K562 (cell line): Measurements from ENCODE around the gene SHB. TPM values are rescaled to one million over a fixed set of nuclear protein-coding genes. Genes with fewer than 3 reads are reported as not detected.

Source experiments
- ARID2 ChIP-seq: fragments of 450-650 bp; IDR thresholded peaks from 2 replicates; pipeline ENCODE4 v1.6.1; 2017; ENCODE audit warnings: antibody characterized with exemption, mild to moderate bottlenecking
- EGR1 ChIP-seq: fragments of 450-650 bp; conservative IDR thresholded peaks from 2 replicates; pipeline ENCODE4 v1.6.1; 2017; ENCODE audit warnings: mild to moderate bottlenecking
- NR4A1 ChIP-seq, 2 experiments: fragments of 250-450 bp in 1 of 2; fragments of 450-650 bp in 1 of 2; sonication (Bioruptor Pico) in 1 of 2; IDR thresholded peaks; 2 replicates each; pipeline versions ENCODE4 v1.4.0 to v1.6.1; 2016 to 2020; ENCODE audit warnings: mild to moderate bottlenecking in 2 of 2, missing compliant biosample characterization in 1 of 2, missing genetic modification characterization in 1 of 2, moderate library complexity in 1 of 2
- RFX5 ChIP-seq: IDR thresholded peaks from 2 replicates; pipeline ENCODE4 v1.6.1; 2011; ENCODE audit warnings: low read depth, mild to moderate bottlenecking, improper control_type of control experiment, low read length
- SMAD4 ChIP-seq: fragments of 250-450 bp; sonication (Bioruptor Pico); conservative IDR thresholded peaks from 2 replicates; pipeline ENCODE4 v1.8.0; 2021; ENCODE audit warnings: inconsistent platforms, mild to moderate bottlenecking, moderate library complexity
- ZNF316 ChIP-seq: fragments of 450-650 bp; IDR thresholded peaks from 2 replicates; pipeline ENCODE4 v1.6.1; 2016
- polyA plus RNA-seq, 8 experiments: library from polyadenylated mRNA; depleted of rRNA in 4 of 8; stranded (reverse) in 5 of 8; unstranded in 3 of 8; fragments of >200 nt; fragmentation: Nextera tagmentation in 2 of 8; fragmentation: Illumina TruSeq in 1 of 8; extraction: Ambion mirVana in 2 of 8; extraction: Trizol in 1 of 8; gene quantifications; 2 replicates each; pipeline versions ENCODE4 v1.2.1 to v1.2.3, GENCODE V29; 2011 to 2014; ENCODE audit warnings: inconsistent platforms in 1 of 8, missing spikeins in 1 of 8
- total RNA-seq, 7 experiments: library from RNA; depleted of rRNA in 6 of 7; stranded (reverse); fragments of >200 nt in 6 of 7; fragmentation: Illumina TruSeq in 2 of 7; extraction: Trizol in 2 of 7; gene quantifications; 2 replicates each; pipeline versions ENCODE4 v1.2.1 to v1.2.3, GENCODE V29; 2011 to 2021; ENCODE audit warnings: low replicate concordance in 1 of 7
- TF ChIP-seq, protein P1 (sequence below), 2 experiments: fragments of 450-650 bp in 1 of 2; sonication (generic) in 1 of 2; formaldehyde crosslinking in 1 of 2; IDR thresholded peaks; 2 replicates each; pipeline versions ENCODE4 v1.7.1 to v1.9.0; 2016 to 2022; ENCODE audit warnings: inconsistent platforms in 1 of 2, mild to moderate bottlenecking in 1 of 2, missing genetic modification reagents in 1 of 2
- TF ChIP-seq, protein P2 (sequence below): sonication (generic); formaldehyde crosslinking; IDR thresholded peaks from 2 replicates; pipeline ENCODE4 v1.8.1; 2023; ENCODE audit warnings: mild to moderate bottlenecking, missing genetic modification reagents
- TF ChIP-seq, protein P3 (sequence below), 2 experiments: fragments of 200-800 bp in 1 of 2; sonication (Bioruptor generic) in 1 of 2; sonication (generic) in 1 of 2; formaldehyde crosslinking in 1 of 2; IDR thresholded peaks in 1 of 2; conservative IDR thresholded peaks in 1 of 2; 2 replicates each; pipeline versions ENCODE4 v1.5.0 to v1.6.1; 2016 to 2020; ENCODE audit warnings: missing compliant biosample characterization in 1 of 2, missing genetic modification characterization in 1 of 2, missing genetic modification reagents in 1 of 2
- TF ChIP-seq, protein P4 (sequence below): sonication (generic); formaldehyde crosslinking; IDR thresholded peaks from 2 replicates; pipeline ENCODE4 v1.8.1; 2023; ENCODE audit warnings: mild to moderate bottlenecking, missing genetic modification reagents, moderate library complexity

Gene SHB
- total and polyA plus RNA-seq, 9 of the 15 experiments (the other 6 are each of a cell fraction or from before 2014, with no cell fraction given), result 0.78 to 16.0 (median 5.3) TPM

DNA sequence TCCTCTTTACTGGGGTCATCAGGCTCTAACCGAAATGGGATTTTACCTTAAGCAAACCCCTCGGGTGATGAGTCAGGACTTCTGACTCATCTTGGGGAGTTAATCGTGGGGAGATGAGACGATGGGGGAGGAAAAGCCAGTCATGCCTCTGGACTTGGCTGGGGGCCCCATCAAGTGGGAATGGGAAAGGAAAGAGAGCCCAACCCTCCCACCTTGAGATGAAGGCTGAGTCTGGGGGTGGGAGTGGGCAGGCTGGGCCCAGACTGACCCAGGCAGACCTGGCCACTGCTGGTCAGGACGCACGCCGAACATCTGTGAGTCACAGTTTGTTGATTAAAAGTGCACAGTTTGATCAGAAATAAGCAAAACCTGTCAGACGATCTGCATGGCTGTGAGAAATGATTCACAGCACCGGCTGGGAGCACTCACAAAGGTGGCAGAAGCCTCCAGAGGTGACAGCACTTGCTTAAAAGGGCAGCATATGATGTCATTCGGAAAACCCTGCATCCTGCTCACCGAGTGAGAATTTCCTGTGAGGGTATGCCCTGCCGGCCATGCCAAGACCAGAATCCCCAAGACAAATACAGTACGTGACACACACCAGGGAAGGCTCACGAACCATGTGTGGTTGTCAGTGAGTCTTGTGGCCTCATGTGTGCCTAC, 115.1 kb downstream of the SHB start (continued):
- TF ChIP-seq, protein P1, sequence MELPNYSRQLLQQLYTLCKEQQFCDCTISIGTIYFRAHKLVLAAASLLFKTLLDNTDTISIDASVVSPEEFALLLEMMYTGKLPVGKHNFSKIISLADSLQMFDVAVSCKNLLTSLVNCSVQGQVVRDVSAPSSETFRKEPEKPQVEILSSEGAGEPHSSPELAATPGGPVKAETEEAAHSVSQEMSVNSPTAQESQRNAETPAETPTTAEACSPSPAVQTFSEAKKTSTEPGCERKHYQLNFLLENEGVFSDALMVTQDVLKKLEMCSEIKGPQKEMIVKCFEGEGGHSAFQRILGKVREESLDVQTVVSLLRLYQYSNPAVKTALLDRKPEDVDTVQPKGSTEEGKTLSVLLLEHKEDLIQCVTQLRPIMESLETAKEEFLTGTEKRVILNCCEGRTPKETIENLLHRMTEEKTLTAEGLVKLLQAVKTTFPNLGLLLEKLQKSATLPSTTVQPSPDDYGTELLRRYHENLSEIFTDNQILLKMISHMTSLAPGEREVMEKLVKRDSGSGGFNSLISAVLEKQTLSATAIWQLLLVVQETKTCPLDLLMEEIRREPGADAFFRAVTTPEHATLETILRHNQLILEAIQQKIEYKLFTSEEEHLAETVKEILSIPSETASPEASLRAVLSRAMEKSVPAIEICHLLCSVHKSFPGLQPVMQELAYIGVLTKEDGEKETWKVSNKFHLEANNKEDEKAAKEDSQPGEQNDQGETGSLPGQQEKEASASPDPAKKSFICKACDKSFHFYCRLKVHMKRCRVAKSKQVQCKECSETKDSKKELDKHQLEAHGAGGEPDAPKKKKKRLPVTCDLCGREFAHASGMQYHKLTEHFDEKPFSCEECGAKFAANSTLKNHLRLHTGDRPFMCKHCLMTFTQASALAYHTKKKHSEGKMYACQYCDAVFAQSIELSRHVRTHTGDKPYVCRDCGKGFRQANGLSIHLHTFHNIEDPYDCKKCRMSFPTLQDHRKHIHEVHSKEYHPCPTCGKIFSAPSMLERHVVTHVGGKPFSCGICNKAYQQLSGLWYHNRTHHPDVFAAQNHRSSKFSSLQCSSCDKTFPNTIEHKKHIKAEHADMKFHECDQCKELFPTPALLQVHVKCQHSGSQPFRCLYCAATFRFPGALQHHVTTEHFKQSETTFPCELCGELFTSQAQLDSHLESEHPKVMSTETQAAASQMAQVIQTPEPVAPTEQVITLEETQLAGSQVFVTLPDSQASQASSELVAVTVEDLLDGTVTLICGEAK (IDR thresholded peaks at IDR 0.05), result no peak
- TF ChIP-seq, protein P1 (CRISPR knock-in tag; IDR thresholded peaks at IDR 0.05), result no peak
- TF ChIP-seq RFX5, result no peak
- TF ChIP-seq, protein P2, sequence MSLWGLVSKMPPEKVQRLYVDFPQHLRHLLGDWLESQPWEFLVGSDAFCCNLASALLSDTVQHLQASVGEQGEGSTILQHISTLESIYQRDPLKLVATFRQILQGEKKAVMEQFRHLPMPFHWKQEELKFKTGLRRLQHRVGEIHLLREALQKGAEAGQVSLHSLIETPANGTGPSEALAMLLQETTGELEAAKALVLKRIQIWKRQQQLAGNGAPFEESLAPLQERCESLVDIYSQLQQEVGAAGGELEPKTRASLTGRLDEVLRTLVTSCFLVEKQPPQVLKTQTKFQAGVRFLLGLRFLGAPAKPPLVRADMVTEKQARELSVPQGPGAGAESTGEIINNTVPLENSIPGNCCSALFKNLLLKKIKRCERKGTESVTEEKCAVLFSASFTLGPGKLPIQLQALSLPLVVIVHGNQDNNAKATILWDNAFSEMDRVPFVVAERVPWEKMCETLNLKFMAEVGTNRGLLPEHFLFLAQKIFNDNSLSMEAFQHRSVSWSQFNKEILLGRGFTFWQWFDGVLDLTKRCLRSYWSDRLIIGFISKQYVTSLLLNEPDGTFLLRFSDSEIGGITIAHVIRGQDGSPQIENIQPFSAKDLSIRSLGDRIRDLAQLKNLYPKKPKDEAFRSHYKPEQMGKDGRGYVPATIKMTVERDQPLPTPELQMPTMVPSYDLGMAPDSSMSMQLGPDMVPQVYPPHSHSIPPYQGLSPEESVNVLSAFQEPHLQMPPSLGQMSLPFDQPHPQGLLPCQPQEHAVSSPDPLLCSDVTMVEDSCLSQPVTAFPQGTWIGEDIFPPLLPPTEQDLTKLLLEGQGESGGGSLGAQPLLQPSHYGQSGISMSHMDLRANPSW, result no peak
- TF ChIP-seq NR4A1 (CRISPR knock-in tag; IDR thresholded peaks at IDR 0.05), result no peak
- 0 out of 2 replicates have a peak, but pooled peaks have one; percentile 7 for TF ChIP-seq NR4A1 (tag; IDR thresholded peaks at IDR 0.05)
- peak; percentile 94 for TF ChIP-seq ZNF316
- TF ChIP-seq SMAD4 (CRISPR knock-in tag), result no peak; the same call in 1 of the 2 replicates
- TF ChIP-seq, protein P3, sequence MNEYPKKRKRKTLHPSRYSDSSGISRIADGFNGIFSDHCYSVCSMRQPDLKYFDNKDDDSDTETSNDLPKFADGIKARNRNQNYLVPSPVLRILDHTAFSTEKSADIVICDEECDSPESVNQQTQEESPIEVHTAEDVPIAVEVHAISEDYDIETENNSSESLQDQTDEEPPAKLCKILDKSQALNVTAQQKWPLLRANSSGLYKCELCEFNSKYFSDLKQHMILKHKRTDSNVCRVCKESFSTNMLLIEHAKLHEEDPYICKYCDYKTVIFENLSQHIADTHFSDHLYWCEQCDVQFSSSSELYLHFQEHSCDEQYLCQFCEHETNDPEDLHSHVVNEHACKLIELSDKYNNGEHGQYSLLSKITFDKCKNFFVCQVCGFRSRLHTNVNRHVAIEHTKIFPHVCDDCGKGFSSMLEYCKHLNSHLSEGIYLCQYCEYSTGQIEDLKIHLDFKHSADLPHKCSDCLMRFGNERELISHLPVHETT (CRISPR knock-in tag; conservative IDR thresholded peaks at IDR 0.05 in 1 of 2, IDR thresholded peaks at IDR 0.05 in 1 of 2), result no peak
- TF ChIP-seq ARID2, result no peak
- TF ChIP-seq, protein P4, sequence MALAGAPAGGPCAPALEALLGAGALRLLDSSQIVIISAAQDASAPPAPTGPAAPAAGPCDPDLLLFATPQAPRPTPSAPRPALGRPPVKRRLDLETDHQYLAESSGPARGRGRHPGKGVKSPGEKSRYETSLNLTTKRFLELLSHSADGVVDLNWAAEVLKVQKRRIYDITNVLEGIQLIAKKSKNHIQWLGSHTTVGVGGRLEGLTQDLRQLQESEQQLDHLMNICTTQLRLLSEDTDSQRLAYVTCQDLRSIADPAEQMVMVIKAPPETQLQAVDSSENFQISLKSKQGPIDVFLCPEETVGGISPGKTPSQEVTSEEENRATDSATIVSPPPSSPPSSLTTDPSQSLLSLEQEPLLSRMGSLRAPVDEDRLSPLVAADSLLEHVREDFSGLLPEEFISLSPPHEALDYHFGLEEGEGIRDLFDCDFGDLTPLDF (CRISPR knock-in tag), result no peak
- TF ChIP-seq EGR1, result peak; percentile 98
